ENCODE measurements around the gene KSR1. TPM values are rescaled to one million over a fixed set of nuclear protein-coding genes. Genes with fewer than 3 reads are reported as not detected.
"Not testable (repeated sequence)": the region's sequence is repeated elsewhere in the genome, so short reads cannot be mapped to it uniquely, and the experiment has no call there.

Gene KSR1
- total and polyA plus RNA-seq, 9 donors: 43.3 to 112 (median 71.6) TPM

DNA sequence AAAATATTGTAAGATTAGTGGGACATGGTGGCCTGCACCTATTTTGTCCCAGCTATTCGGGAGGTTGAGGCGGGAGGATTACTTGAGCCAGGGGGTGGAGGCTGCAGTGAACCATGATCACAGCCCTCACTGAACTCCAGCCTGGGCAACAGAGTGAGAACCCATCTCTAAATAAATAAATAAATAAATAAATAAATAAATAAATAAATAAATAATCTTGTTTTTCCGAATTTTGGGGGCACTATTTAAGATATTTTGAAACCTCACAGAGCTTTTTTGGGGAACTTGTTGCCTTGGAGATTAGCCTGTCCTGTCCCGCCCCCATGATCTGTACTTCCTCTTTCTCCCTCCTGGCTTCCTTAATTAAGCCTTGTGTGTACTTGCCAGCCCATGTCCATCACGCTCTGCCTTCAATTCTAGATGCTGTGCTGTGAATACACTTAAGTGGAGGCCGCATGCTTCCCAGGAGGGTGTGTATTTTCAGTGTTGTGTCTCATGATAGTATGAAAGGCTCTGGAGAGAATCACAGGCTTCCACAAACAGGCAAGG is 179.1 kb downstream of the KSR1 start:
- Histone ChIP-seq H3K4me3 (ENCODE audit: low read length) (no peak overlapping the region), H3K9me3 (replicated peaks; ENCODE audit: control insufficient read depth, low read depth, low read length) (no peaks in the 10 kb centered on the region), H3K27ac (ENCODE audit: low read length) (no peak overlapping the region), H3K36me3 (ENCODE audit: control insufficient read depth, insufficient read depth, low read length) (no peaks in the 10 kb centered on the region), H3K4me1 (ENCODE audit: control insufficient read depth, insufficient read depth, low read length) (peaks cover 21% of the 10 kb centered on the region), H3K27me3 (ENCODE audit: control insufficient read depth, insufficient read depth, low read length) (no peaks in the 10 kb centered on the region)
- peak; percentile 63 for DNase-seq
- WGBS (ENCODE audit: insufficient coverage): 94% methylated on average over 2 of the region's 6 CpGs

DNA sequence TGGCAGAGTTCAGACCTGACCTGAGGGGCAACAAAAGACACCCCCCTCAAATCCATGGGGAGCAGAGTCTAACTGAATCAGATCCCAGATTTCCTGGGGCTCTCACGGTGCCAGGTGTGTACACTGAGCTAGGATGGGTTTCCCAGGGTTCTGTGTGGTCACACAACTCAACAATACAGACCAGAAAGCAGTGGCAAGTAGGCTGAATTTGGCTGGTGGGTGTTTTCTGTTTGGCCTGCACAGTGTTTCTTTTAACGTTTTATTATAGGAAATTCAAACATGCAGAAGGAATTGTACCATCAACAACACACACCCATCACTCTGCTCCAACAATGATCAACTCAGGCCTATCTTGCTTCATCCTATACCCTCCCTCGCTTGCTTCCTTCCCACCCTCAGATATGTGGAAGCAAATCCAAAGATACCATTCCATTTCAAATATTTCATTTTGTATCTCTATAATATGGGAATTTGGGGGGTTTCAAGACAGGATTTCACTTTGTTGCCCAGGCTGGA is 179.8 kb downstream of the KSR1 start:
- not testable (repeated sequence) for H3K36me3 ChIP-seq (ENCODE audit: control insufficient read depth, insufficient read depth, low read length); H3K4me3 ChIP-seq (ENCODE audit: low read length); H3K9me3 ChIP-seq (replicated peaks; ENCODE audit: control insufficient read depth, low read depth, low read length); H3K27ac ChIP-seq (ENCODE audit: low read length); DNase-seq; H3K27me3 ChIP-seq (ENCODE audit: control insufficient read depth, insufficient read depth, low read length)
- H3K4me1 ChIP-seq (ENCODE audit: control insufficient read depth, insufficient read depth, low read length): peaks cover 21% of the 10 kb centered on the region
- no CpG with 5 or more reads among the region's 3 CpGs for WGBS (ENCODE audit: insufficient coverage)

DNA sequence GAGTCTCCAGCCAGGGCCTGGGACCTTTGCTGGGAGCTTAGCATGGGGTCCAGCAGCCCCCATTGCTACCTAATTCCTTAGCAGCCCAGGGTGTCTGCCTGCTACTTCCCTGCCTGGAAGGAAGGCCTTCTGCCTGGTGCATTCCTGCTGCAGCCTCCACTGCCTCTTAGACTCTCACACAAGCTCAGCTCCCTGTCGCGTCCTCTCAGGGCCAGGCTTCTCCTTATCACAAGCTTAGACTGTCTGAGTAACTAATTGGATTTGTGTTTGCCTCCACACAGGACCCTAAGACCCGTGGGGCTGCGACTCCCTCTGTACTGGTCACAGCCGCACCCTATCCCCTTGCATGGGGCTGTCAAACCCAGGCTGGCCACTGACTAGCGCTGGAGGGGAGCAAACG is 181.6 kb downstream of the KSR1 start:
- not testable (repeated sequence) for H3K36me3 ChIP-seq (ENCODE audit: control insufficient read depth, insufficient read depth, low read length); H3K27ac ChIP-seq (ENCODE audit: low read length); DNase-seq; H3K27me3 ChIP-seq (ENCODE audit: control insufficient read depth, insufficient read depth, low read length); H3K9me3 ChIP-seq (replicated peaks; ENCODE audit: control insufficient read depth, low read depth, low read length); H3K4me3 ChIP-seq (ENCODE audit: low read length)
- WGBS (ENCODE audit: insufficient coverage): no CpG with 5 or more reads among the region's 7 CpGs
- H3K4me1 ChIP-seq (ENCODE audit: control insufficient read depth, insufficient read depth, low read length): peaks cover 14% of the 10 kb centered on the region

DNA sequence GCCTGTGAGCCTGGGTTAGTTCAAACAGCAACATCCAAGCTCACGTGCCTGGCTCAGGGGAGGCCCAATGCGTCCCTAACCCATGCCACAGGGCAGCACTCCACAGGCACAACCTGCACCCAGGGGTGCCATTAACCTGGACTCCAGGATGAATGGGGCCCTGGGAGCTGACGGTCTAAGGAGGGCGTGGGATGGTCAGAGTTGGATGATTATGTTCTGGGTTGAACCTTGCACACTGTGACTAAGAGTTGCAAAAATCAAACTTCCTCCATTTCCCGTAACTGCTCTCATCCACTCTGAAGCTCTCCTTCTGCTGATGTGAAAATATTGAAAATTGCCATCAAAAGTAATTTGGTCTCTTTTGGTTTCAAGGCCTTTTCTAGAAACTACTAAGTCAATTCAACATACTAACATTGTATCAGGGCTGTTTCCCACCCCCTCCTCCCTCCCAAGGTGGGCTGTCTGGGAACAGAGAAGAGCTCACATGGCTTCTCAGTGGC is 182.2 kb downstream of the KSR1 start:
- H3K27me3 ChIP-seq (ENCODE audit: control insufficient read depth, insufficient read depth, low read length); DNase-seq; H3K36me3 ChIP-seq (ENCODE audit: control insufficient read depth, insufficient read depth, low read length); H3K4me1 ChIP-seq (ENCODE audit: control insufficient read depth, insufficient read depth, low read length); H3K9me3 ChIP-seq (replicated peaks; ENCODE audit: control insufficient read depth, low read depth, low read length); H3K27ac ChIP-seq (ENCODE audit: low read length); H3K4me3 ChIP-seq (ENCODE audit: low read length): not testable (repeated sequence)
- no CpG with 5 or more reads among the region's 5 CpGs for WGBS (ENCODE audit: insufficient coverage)

DNA sequence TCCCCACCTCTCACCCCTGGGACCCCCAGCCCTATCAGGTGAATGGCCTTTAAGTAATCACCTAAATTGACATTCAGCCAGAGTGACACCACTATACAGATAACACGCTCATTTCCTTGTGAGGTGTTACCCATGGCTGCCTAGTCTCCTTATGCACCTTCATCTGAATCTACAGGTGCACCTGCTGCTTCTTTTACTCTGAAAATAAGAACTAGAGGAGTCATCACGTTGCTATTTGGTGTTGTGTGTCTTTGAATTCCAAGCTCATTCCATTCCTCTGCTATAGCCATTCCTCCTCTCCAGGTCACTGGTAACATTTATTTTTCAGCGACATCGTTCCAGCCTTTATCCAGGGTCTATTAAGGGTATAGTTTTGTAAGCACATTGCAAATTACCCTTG is 184.5 kb downstream of the KSR1 start:
- no peaks in the 10 kb centered on the region for H3K9me3 ChIP-seq (replicated peaks; ENCODE audit: control insufficient read depth, low read depth, low read length)
- no peaks in the 10 kb centered on the region for H3K4me1 ChIP-seq (ENCODE audit: control insufficient read depth, insufficient read depth, low read length)
- no peak for DNase-seq
- no peaks in the 10 kb centered on the region for H3K27me3 ChIP-seq (ENCODE audit: control insufficient read depth, insufficient read depth, low read length)
- no peaks in the 10 kb centered on the region for H3K36me3 ChIP-seq (ENCODE audit: control insufficient read depth, insufficient read depth, low read length)
- H3K27ac ChIP-seq (ENCODE audit: low read length): no peak overlapping the region
- WGBS (ENCODE audit: insufficient coverage): no CpG with 5 or more reads among the region's 4 CpGs
- H3K4me3 ChIP-seq (ENCODE audit: low read length): no peak overlapping the region

DNA sequence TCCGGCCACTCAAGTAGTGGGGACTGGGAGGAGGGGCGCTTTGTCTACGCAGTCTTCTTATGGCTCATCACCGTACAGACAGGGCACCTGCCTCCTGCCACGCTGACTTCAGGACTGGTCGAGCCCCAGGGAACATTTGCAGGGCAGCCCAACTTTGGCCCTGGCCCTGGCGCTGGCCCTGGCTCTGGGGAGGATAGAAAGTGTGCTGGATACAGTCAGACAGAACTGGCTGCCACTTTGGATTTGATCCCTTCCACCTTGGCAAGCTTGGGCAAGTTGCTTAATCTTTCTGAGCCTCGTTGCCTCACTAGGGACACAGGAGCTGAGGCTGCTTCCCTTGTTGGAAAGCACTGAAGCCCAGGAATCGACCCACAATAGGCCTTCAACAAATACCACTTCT is 188.3 kb downstream of the KSR1 start:
- no peak for DNase-seq

DNA sequence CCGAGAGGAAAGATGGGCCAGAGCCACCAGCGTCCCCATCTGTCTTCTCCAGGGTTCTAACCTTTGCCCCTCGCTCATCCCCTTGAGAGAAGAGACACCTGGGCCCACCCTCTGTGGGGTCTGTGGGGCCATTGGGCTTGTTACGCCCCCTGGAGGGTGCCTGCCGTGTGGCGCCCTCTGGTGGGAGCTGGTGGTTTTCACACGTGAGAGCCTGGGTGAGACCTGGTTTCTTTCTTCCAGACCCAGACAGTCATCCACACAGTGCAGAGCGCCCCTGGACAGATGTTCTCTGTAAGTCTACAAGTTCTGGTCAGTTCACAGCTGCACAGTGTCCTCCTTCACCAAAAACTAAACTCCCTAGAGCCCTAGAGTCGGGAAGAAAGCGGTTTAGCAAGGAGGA is 189.4 kb downstream of the KSR1 start:
- not testable (repeated sequence) for H3K4me3 ChIP-seq (ENCODE audit: low read length); H3K27ac ChIP-seq (ENCODE audit: low read length); DNase-seq; H3K9me3 ChIP-seq (replicated peaks; ENCODE audit: control insufficient read depth, low read depth, low read length); H3K4me1 ChIP-seq (ENCODE audit: control insufficient read depth, insufficient read depth, low read length); H3K27me3 ChIP-seq (ENCODE audit: control insufficient read depth, insufficient read depth, low read length); H3K36me3 ChIP-seq (ENCODE audit: control insufficient read depth, insufficient read depth, low read length)
- WGBS (ENCODE audit: insufficient coverage): no CpG with 5 or more reads among the region's 10 CpGs

More for the DNA sequence above, 188.3 kb downstream of the KSR1 start:
- no peak overlapping the region for H3K27ac ChIP-seq (ENCODE audit: low read length)
- H3K36me3 ChIP-seq (ENCODE audit: control insufficient read depth, insufficient read depth, low read length): no peaks in the 10 kb centered on the region
- no peak overlapping the region for H3K4me3 ChIP-seq (ENCODE audit: low read length)
- no peaks in the 10 kb centered on the region for H3K4me1 ChIP-seq (ENCODE audit: control insufficient read depth, insufficient read depth, low read length)
- H3K9me3 ChIP-seq (replicated peaks; ENCODE audit: control insufficient read depth, low read depth, low read length): no peaks in the 10 kb centered on the region
- H3K27me3 ChIP-seq (ENCODE audit: control insufficient read depth, insufficient read depth, low read length): no peaks in the 10 kb centered on the region
- 81% methylated on average over 6 of the region's 9 CpGs for WGBS (ENCODE audit: insufficient coverage)

DNA sequence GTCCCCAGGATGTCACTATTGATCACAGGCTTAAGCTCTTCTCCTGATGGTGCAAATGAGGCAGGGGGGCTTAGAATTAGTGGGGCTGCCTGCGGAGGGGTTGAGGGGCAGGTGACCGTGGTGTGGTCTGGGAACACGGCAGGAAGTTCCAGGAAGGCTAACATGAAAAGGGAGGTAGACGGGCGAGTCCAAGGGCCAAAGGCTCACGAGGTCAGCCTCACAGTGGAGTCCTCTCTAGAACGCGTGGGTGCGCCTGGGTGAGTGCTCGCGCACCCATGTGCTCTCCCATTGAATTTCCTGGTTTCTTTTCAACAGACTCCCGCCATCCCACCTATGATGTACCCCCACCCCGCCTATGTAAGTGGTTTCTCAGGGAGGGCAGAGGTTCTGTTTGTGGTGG is 190.0 kb downstream of the KSR1 start:
- WGBS (ENCODE audit: insufficient coverage): 90% methylated on average over 6 of the region's 13 CpGs

DNA sequence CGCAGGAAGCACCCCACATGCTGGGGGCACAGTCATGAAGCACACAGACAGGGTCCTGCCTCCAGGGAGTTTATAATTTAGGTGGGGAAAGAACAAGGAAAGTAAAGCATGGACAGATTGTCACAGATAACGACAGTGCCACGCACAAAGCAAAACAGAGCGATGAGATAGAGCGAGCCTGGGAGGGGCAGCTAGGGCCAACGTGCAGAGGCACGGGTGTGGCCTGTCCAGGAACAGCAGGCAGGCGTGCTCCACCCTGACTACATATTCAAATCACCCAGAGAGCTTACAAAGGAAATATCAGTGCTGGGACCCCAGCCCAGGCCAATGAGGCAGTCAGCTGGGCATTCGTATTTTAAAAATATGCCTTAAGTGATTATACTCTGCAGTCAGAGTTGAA is 191.5 kb downstream of the KSR1 start:
- no peaks in the 10 kb centered on the region for H3K4me1 ChIP-seq (ENCODE audit: control insufficient read depth, insufficient read depth, low read length)
- DNase-seq: no peak
- no peaks in the 10 kb centered on the region for H3K36me3 ChIP-seq (ENCODE audit: control insufficient read depth, insufficient read depth, low read length)
- H3K27ac ChIP-seq (ENCODE audit: low read length): no peak overlapping the region
- WGBS (ENCODE audit: insufficient coverage): 75% methylated on average over 7 of the region's 9 CpGs
- H3K9me3 ChIP-seq (replicated peaks; ENCODE audit: control insufficient read depth, low read depth, low read length): no peaks in the 10 kb centered on the region
- no peaks in the 10 kb centered on the region for H3K27me3 ChIP-seq (ENCODE audit: control insufficient read depth, insufficient read depth, low read length)
- H3K4me3 ChIP-seq (ENCODE audit: low read length): no peak overlapping the region

More for the DNA sequence above, 190.0 kb downstream of the KSR1 start:
- no peaks in the 10 kb centered on the region for H3K27me3 ChIP-seq (ENCODE audit: control insufficient read depth, insufficient read depth, low read length)
- no peaks in the 10 kb centered on the region for H3K36me3 ChIP-seq (ENCODE audit: control insufficient read depth, insufficient read depth, low read length)
- H3K4me3 ChIP-seq (ENCODE audit: low read length): no peak overlapping the region
- no peaks in the 10 kb centered on the region for H3K9me3 ChIP-seq (replicated peaks; ENCODE audit: control insufficient read depth, low read depth, low read length)
- H3K27ac ChIP-seq (ENCODE audit: low read length): no peak overlapping the region
- DNase-seq: no peak
- no peaks in the 10 kb centered on the region for H3K4me1 ChIP-seq (ENCODE audit: control insufficient read depth, insufficient read depth, low read length)

DNA sequence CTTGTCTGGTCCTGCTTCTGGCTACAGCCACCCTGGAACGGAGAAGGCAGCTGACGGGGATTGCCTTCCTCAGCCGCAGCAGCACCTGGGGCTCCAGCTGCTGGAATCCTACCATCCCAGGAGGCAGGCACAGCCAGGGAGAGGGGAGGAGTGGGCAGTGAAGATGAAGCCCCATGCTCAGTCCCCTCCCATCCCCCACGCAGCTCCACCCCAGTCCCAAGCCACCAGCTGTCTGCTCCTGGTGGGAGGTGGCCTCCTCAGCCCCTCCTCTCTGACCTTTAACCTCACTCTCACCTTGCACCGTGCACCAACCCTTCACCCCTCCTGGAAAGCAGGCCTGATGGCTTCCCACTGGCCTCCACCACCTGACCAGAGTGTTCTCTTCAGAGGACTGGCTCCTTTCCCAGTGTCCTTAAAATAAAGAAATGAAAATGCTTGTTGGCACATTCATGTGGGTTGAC is 192.9 kb downstream of the KSR1 start:
- DNase-seq: not testable (repeated sequence)
- WGBS (ENCODE audit: insufficient coverage): 26% methylated on average over 5 of the region's 5 CpGs

DNA sequence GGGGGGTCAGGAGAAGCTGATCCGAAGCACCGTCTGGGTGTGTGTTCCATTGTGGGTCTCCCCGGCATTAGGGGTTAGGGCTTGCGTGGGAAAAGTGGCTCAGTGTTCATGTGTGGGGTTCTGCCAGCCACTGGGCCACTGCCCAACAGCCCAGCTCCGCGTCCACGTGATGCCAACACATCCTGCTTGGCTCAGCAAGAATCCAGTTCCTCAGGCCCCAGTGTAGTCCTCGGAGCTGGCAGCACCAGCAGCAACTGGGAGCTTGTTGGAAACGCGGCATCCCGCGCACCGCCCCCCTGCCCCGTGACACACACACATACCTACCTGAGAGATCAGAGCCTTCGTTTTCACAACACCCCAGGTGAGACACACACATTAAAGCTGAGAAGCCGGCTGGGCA is 193.7 kb downstream of the KSR1 start:
- peak; percentile 37 for DNase-seq
- no peaks in the 10 kb centered on the region for H3K27me3 ChIP-seq (ENCODE audit: control insufficient read depth, insufficient read depth, low read length)
- no peaks in the 10 kb centered on the region for H3K4me1 ChIP-seq (ENCODE audit: control insufficient read depth, insufficient read depth, low read length)
- H3K27ac ChIP-seq (ENCODE audit: low read length): no peak overlapping the region
- no peak overlapping the region for H3K4me3 ChIP-seq (ENCODE audit: low read length)
- H3K36me3 ChIP-seq (ENCODE audit: control insufficient read depth, insufficient read depth, low read length): no peaks in the 10 kb centered on the region
- no peaks in the 10 kb centered on the region for H3K9me3 ChIP-seq (replicated peaks; ENCODE audit: control insufficient read depth, low read depth, low read length)
- 78% methylated on average over 13 of the region's 16 CpGs for WGBS (ENCODE audit: insufficient coverage)

More for the DNA sequence above, 192.9 kb downstream of the KSR1 start:
- H3K4me3 ChIP-seq (ENCODE audit: low read length); H3K36me3 ChIP-seq (ENCODE audit: control insufficient read depth, insufficient read depth, low read length); H3K4me1 ChIP-seq (ENCODE audit: control insufficient read depth, insufficient read depth, low read length); H3K9me3 ChIP-seq (replicated peaks; ENCODE audit: control insufficient read depth, low read depth, low read length); H3K27me3 ChIP-seq (ENCODE audit: control insufficient read depth, insufficient read depth, low read length); H3K27ac ChIP-seq (ENCODE audit: low read length): not testable (repeated sequence)
